Measurements from ENCODE around the gene TIMMDC1.
"Not testable (repeated sequence)": the region's sequence is repeated elsewhere in the genome, so short reads cannot be mapped to it uniquely, and the experiment has no call there.

Gene TIMMDC1

DNA sequence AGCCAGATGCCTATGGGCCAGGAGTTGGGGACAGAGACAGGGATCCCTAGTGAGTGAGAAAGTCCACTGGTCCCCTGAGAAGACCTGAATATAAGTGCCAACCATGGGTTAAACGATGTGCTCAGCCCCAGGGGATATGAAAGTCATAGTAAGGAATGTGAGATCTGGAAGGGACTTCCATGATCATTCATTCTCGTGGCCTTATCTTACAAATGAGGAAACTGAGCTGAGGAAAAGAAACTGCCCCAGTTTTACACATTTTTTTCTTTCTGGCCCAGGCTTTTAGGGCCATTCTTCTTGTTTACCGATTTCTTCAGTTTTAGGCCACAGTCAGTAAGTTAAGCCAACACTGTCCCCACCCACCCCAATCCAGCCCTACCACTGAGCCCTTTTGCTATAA lies 50.0 kb downstream of the TIMMDC1 start:
- no peak for DNase-seq (ENCODE audit: low spot score)
- TF ChIP-seq, protein P1, sequence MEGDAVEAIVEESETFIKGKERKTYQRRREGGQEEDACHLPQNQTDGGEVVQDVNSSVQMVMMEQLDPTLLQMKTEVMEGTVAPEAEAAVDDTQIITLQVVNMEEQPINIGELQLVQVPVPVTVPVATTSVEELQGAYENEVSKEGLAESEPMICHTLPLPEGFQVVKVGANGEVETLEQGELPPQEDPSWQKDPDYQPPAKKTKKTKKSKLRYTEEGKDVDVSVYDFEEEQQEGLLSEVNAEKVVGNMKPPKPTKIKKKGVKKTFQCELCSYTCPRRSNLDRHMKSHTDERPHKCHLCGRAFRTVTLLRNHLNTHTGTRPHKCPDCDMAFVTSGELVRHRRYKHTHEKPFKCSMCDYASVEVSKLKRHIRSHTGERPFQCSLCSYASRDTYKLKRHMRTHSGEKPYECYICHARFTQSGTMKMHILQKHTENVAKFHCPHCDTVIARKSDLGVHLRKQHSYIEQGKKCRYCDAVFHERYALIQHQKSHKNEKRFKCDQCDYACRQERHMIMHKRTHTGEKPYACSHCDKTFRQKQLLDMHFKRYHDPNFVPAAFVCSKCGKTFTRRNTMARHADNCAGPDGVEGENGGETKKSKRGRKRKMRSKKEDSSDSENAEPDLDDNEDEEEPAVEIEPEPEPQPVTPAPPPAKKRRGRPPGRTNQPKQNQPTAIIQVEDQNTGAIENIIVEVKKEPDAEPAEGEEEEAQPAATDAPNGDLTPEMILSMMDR (IDR thresholded peaks at IDR 0.05; ENCODE audit: extremely low read depth, insufficient read depth, missing control alignments) = no peak
- in situ Hi-C loops (cut with MboI; ENCODE audit: low pct_unique_long_range_greater_than_20kb, low sequenced_read_pairs, unreplicated experiment) = no loop called here

- in situ Hi-C loops (cut with MboI; ENCODE audit: low pct_unique_long_range_greater_than_20kb, low sequenced_read_pairs, unreplicated experiment) = no loop called here
- DNase-seq (ENCODE audit: low spot score) = no peak
- TF ChIP-seq, protein P1 (IDR thresholded peaks at IDR 0.05; ENCODE audit: extremely low read depth, insufficient read depth, missing control alignments) = no peak
Observed at GRCh38 chr3:119550192-119550910, 52.0 kb downstream of the TIMMDC1 start.

DNA sequence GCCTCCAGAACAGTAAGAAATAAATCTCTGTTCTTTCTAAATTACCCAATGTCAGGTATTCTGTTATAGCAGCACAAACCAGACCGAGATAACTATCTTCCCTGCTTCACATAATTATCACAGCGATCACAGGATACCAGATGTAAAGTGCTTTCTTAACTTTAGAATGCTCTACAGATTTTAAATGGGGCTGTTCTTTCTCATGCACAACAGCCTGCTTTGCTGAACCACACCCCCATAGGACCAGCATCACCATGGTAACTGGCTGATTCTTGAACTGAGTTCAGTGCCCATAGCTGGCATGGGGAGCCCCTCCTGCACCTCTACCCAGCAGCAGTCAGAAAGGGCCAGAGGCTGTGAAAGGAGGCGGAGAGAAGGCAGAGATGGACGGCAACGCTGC lies 53.3 kb downstream of the TIMMDC1 start:
- TF ChIP-seq, protein P1 (IDR thresholded peaks at IDR 0.05; ENCODE audit: extremely low read depth, insufficient read depth, missing control alignments) = no peak
- no peak for DNase-seq (ENCODE audit: low spot score)
- in situ Hi-C loops (cut with MboI; ENCODE audit: low pct_unique_long_range_greater_than_20kb, low sequenced_read_pairs, unreplicated experiment) = no loop called here

GRCh38 chr3:119552928-119553327 lies 54.6 kb downstream of the TIMMDC1 start:
- DNase-seq (ENCODE audit: low spot score); in situ Hi-C loops (cut with MboI; ENCODE audit: low pct_unique_long_range_greater_than_20kb, low sequenced_read_pairs, unreplicated experiment): not testable (repeated sequence)

DNA sequence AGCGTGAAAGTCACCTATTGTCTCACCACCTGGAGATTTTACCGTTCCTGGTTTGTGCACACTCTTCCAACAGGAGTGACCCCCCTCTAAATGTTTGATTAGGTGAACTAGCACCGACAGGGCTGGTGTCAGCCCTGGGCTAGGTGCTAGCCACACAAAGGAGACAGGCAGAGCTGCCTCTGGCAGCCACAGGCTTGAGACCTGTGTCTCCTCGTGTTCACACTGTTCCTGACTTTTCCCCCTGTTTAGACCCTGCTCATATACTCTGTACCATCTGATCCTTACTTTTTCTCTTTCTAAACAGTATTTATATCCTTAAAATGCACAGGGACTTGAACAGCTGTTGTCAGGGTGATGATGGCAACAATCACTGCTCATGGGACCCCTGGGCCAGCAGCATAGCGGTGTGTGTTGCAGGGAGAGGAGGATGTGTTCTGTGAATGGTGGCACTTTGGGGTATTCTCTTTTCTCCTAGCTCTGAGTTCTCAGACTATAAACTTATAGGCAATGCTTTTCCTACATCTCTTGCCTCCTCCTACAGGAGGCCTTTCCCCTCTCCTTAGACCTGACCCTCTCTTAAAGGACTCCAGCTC lies 55.6 kb downstream of the TIMMDC1 start:
- in situ Hi-C loops (cut with MboI; ENCODE audit: low pct_unique_long_range_greater_than_20kb, low sequenced_read_pairs, unreplicated experiment) = no loop called here
- TF ChIP-seq, protein P1 (IDR thresholded peaks at IDR 0.05; ENCODE audit: extremely low read depth, insufficient read depth, missing control alignments) = no peak
- DNase-seq (ENCODE audit: low spot score) = no peak

DNA sequence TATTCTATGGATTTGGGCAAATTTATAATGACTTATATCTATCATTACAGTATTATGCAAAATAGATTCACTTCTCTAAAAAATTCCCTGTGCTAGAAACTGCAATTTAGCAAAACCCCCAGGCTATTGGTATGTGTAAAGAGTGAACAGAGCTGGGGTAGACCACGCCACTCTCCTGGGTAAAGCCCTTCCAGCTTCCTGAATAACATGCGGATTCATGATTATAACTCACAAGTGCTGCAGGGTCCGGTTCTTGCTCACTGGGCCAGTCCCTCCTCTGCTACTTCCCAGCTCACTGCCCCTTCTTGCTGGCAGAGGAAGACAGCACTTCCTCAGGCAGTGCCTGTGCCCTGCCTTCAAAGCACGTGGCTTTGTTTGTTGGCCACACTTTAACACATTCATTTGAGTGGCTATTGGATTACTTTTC lies 57.0 kb downstream of the TIMMDC1 start:
- in situ Hi-C loops (cut with MboI; ENCODE audit: low pct_unique_long_range_greater_than_20kb, low sequenced_read_pairs, unreplicated experiment) = no loop called here
- no peak for DNase-seq (ENCODE audit: low spot score)
- TF ChIP-seq, protein P1 (IDR thresholded peaks at IDR 0.05; ENCODE audit: extremely low read depth, insufficient read depth, missing control alignments) = no peak

DNA sequence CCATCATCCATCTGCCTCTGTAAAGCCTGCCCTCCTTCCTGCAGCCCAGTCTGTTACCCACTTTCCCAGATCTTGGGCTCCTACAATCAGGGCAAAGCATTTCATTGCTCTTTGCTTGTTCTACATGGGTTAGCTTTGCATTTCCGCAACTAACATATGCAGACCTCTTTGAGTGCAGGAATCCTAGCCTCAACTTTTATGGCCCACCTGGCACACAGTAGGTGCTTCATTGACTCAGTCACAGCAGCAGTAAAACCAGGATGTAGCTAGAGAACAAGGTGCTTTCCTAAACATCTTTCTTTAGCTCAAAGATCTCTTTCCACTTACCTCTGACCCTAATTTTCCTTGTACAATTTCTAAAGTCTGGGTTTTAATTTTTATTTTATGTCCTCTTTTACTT lies 57.6 kb downstream of the TIMMDC1 start:
- no peak for DNase-seq (ENCODE audit: low spot score)
- TF ChIP-seq, protein P1 (IDR thresholded peaks at IDR 0.05; ENCODE audit: extremely low read depth, insufficient read depth, missing control alignments) = no peak
- in situ Hi-C loops (cut with MboI; ENCODE audit: low pct_unique_long_range_greater_than_20kb, low sequenced_read_pairs, unreplicated experiment) = no loop called here

Data from GM13977 (cell line).